Vagina (tissue), 2 donors: Measurements from ENCODE around the gene CDK9.

Experiments
- CTCF ChIP-seq, 3 experiments: fragments of 450-650 bp in 2 of 3; fragments of 200-600 bp in 1 of 3; sonication (generic) in 1 of 3; IDR thresholded peaks; one replicate each; pipeline ENCODE4 v1.5.1; 2017 to 2019; ENCODE audit warnings: antibody characterized with exemption in 3 of 3, mild to moderate bottlenecking in 2 of 3, moderate library complexity in 2 of 3
- POLR2A ChIP-seq, 2 donors: fragments of 450-650 bp; IDR thresholded peaks; one replicate each; pipeline ENCODE4 v1.6.1; 2017; ENCODE audit warnings: antibody characterized with exemption in 2 of 2, mild to moderate bottlenecking in 2 of 2, moderate library complexity in 2 of 2

- TF ChIP-seq CTCF (IDR thresholded peaks at IDR 0.05) (no peak), POLR2A (IDR thresholded peaks at IDR 0.05) (no peak)
Observed at GRCh38 chr9:127832248-127832647, 46.4 kb downstream of the CDK9 start.
